HG03097 (cell line): ENCODE data around the gene SLC16A4.
"Not testable (repeated sequence)": the region's sequence is repeated elsewhere in the genome, so short reads cannot be mapped to it uniquely, and the experiment has no call there.

Source experiments
- ATAC-seq: cut with Tn5 transposase; IDR thresholded peaks from one replicate; pipeline ENCODE4 v1.9.1; 2021; ENCODE audit not compliant: unreplicated experiment, low FRiP score

Gene SLC16A4

GRCh38 chr1:110390692-110391245, at the start of gene SLC16A4:
TSS of gene SLC16A4 (minus strand) at chr1:110391026. CDS start at chr1:110389323, 1,703 bp downstream.
- no peak for ATAC-seq

- not testable (repeated sequence) for ATAC-seq
Measured at GRCh38 chr1:110439873-110440272, 49.0 kb upstream of the SLC16A4 start.

GRCh38 chr1:110438893-110439292, 48.1 kb upstream of the SLC16A4 start:
- no peak for ATAC-seq

- ATAC-seq, result not testable (repeated sequence)
Measured at GRCh38 chr1:110437645-110438299, 46.9 kb upstream of the SLC16A4 start.

DNA sequence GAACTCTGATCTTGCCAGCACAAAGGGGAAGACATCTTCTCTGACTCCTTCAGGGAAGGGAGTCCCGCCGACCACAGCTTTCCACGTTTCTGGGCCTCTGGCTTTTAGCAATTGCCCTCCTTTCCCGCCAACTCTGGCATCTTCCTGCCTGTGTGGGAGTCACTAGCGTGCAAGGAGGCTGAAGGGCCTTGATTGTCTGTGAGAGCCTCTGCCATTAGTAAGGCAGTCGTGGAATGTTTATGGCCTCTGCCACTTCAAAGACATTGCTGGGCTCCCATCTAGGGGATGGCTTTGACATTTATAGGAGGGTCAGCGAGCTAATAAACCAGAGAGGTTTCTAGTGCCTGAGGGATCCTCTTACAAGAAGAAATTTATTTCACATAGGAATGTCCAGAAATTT, 45.8 kb upstream of the SLC16A4 start:
- ATAC-seq, result no peak

- ATAC-seq, result no peak
Measured at GRCh38 chr1:110434946-110435345, 44.1 kb upstream of the SLC16A4 start.

GRCh38 chr1:110433803-110434202, 43.0 kb upstream of the SLC16A4 start:
- no peak for ATAC-seq

GRCh38 chr1:110433213-110433612, 42.4 kb upstream of the SLC16A4 start:
- no peak for ATAC-seq

DNA sequence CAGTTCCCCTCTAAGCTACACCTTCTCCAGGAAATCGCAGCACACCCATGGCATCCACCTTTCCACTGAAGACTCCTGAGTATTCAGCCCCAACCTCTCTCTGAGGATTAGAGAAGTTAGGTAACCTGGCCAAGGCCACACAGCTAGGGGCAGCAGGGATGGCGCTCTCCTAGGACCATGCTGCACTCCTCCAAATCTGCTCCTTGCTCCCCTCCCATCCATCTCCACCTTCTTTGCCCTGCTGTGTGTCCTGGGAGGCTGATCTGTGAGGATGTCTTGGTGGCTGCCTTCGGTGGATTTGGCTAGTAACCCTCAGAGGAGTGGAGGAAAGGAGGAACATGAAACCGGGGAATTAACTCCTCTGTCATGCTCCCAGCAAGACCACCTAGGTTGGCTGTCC, 40.1 kb upstream of the SLC16A4 start:
- no peak for ATAC-seq

DNA sequence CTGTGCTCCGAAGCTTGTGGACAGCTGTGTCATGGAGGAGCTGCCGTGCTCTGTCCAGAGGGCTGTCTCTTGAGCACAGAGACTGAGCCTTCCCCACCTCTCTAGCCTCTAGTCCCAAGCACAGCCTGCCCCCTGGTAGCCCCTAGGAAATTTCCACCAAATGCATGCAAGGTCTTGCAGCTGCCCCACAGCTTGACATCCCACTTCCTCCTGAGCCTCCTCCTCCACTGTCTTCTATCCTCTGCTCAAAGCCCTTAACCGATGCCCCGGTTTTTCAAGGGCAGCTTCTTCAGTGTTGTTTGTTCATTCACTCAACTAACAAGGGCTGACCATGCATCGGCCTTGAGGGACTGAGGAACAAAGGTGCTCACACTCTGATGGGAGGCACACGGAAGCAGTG, 39.5 kb upstream of the SLC16A4 start:
- no peak for ATAC-seq

DNA sequence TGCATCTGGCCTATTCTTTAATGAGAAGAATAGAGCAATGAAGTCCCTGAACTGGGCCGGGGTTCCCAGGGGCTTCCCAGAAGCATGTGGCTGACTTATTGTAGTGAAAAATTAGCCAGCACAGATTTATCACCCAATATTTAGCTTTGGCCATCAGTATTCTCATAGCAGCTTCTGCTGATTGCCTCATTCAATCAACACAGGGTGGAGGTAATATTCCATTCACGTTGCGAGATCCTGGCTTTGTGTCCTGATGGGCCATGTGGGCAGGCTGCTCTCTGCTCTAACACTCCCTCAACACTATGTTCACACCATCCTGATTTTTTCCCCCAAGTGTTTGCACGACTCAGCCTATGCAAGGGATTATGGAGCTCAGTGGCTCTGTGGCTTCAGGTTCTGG, 38.1 kb upstream of the SLC16A4 start:
- no peak for ATAC-seq

- ATAC-seq, result no peak
Measured at GRCh38 chr1:110426854-110427253, 36.0 kb upstream of the SLC16A4 start.

GRCh38 chr1:110425612-110426152, 34.9 kb upstream of the SLC16A4 start:
- no peak for ATAC-seq

DNA sequence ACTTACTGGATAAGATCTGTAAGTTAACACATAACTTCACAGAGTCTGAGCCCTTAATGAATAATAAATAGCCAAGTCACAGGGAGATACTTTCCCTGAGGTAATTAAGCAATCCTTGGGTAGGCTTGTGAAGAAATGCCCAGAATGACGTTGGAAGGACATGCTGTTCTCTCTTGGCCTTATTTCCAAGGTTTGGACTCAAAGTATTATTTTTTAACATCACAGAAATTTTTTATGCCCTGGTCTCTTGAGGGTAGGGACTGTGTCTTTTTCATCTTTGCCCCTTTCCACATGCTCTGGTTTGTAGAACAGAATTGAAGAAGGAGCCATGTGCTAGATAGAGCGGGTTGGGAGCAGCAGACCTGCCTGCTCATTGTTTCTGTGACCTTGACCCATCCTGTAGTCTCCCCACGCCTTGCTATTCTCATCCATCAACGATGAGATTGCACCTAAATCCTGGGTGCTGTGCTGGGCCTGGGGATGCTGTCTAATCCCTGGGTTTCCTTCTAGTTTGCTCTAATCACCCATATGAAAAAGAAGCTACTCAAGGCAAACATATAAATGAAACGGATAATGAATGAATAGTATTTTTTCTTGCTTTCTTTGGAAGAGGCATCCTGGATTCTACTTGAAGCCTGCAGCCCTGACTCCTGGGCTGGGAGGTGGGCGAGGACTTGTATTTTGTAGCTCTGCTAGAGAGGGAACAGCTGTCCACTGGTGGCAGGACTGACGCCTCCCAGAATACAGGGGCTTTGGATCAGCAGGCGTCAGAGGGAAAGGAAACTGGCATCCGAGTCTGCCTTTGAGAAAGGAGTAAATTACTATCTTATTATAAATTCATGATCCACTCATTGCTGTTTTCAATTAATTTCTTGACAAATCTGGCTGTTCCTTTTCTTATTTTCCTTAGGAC, 34.1 kb upstream of the SLC16A4 start:
- no peak for ATAC-seq

GRCh38 chr1:110420874-110421793, 30.3 kb upstream of the SLC16A4 start:
- ATAC-seq, result no peak

- no peak for ATAC-seq
Measured at GRCh38 chr1:110420023-110420662, 29.3 kb upstream of the SLC16A4 start.

GRCh38 chr1:110418729-110419128, 27.9 kb upstream of the SLC16A4 start:
- no peak for ATAC-seq

DNA sequence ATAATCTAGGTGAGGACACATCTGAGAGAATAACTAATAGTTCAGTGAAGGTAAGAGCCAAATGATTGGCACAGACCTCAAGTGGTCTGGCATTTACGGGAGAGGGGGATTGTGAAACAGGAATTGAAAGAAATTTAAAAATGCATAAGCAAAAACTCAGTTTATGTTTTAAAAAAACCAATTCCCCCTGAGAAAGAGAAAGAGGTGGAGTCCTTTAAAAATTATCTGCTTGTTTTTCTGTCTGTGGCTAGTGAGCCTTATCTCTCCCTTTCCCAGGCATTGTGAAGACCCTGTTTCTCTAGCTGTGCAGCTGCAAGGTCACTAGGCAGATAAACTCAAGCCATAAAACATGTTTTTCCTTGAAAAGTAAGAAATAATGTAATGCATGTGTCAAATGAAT, 22.2 kb upstream of the SLC16A4 start:
- not testable (repeated sequence) for ATAC-seq

DNA sequence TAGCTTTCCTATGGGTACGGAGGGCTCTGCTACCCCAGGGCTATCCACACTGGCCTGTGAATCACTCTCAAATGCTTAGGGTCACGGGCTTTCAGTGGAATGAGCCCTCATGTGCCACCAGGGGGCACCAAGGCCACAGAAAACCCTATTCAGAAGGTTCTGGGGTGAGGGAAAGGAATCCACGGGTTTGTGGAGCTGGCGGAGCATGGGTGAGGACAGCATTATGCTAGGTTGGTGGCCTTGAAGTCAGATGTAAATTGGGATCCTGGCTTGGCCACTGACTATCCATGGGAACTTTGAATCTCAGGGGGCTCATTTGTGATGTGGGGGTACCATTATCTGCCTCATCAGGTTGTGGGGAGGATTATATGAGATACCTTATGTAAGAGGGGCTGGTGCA, 21.8 kb upstream of the SLC16A4 start:
- no peak for ATAC-seq
